Smooth muscle cell (in vitro differentiated cells): ENCODE results near the gene GSAP. TPM values are rescaled to one million over a fixed set of nuclear protein-coding genes. Genes with fewer than 3 reads are reported as not detected.

Experiments used
- DNase-seq: peaks from one replicate; lab custom pipeline; 2025; ENCODE audit not compliant: unreplicated experiment; lab: John Stamatoyannopoulos, UW
- H2AFZ ChIP-seq: fragments of 200-600 bp; sonication (generic); 2 replicates; pipeline ENCODE4 v1.6.0; 2016; ENCODE audit warnings: antibody characterized with exemption, low read depth, mild to moderate bottlenecking
- H3F3A ChIP-seq: fragments of 200-600 bp; sonication (generic); 2 replicates; pipeline ENCODE4 v1.6.0; 2017; ENCODE audit warnings: antibody characterized with exemption, low read depth
- H3K27ac ChIP-seq: fragments of 200-600 bp; sonication (generic); 2 replicates; pipeline ENCODE4 v1.5.1; 2016; ENCODE audit warnings: low read depth, mild to moderate bottlenecking
- H3K27me3 ChIP-seq: fragments of 200-600 bp; sonication (generic); 2 replicates; pipeline ENCODE4 v1.6.1; 2016; ENCODE audit warnings: low read depth, mild to moderate bottlenecking
- H3K36me3 ChIP-seq: fragments of 200-600 bp; sonication (generic); 2 replicates; pipeline ENCODE4 v1.5.1; 2016; ENCODE audit warnings: low read depth
- H3K4me1 ChIP-seq: fragments of 200-600 bp; sonication (generic); 2 replicates; pipeline ENCODE4 v1.5.1; 2016; ENCODE audit warnings: low read depth
- H3K4me2 ChIP-seq: fragments of 200-600 bp; sonication (generic); 2 replicates; pipeline ENCODE4 v1.6.0; 2016; ENCODE audit warnings: mild to moderate bottlenecking
- H3K4me3 ChIP-seq: fragments of 200-600 bp; sonication (generic); 2 replicates; pipeline ENCODE4 v1.5.1; 2016; ENCODE audit warnings: mild to moderate bottlenecking
- H3K79me2 ChIP-seq: fragments of 200-600 bp; sonication (generic); 2 replicates; pipeline ENCODE4 v1.6.0; 2016; ENCODE audit warnings: low read depth, mild to moderate bottlenecking
- H3K9ac ChIP-seq: fragments of 200-600 bp; sonication (generic); 2 replicates; pipeline ENCODE4 v1.6.0; 2016; ENCODE audit warnings: low read depth
- H3K9me3 ChIP-seq: fragments of 200-600 bp; sonication (generic); replicated peaks from 2 replicates; pipeline ENCODE4 v1.5.1; 2016; ENCODE audit warnings: low read depth
- H4K20me1 ChIP-seq: fragments of 200-600 bp; sonication (generic); 2 replicates; pipeline ENCODE4 v1.6.0; 2016; ENCODE audit warnings: low read depth
- WGBS: methylation state at CpG from one replicate; pipeline ENCODE4 v1.1.7; 2016; ENCODE audit warnings: low lambda C conversion rate; 5-methylcytosine and 5-hydroxymethylcytosine counted together
- polyA plus RNA-seq: library from polyadenylated mRNA; unstranded; fragments of >200 nt; fragmentation: Nextera tagmentation; extraction: Ambion mirVana; gene quantifications from 2 replicates; pipeline ENCODE4 v1.2.1, GENCODE V29; 2016
- total RNA-seq: library from RNA; depleted of rRNA; stranded (reverse); fragments of >200 nt; gene quantifications from 2 replicates; pipeline ENCODE4 v1.2.3, GENCODE V29; 2014
- TF ChIP-seq, protein P1 (sequence below): fragments of 200-600 bp; sonication (generic); IDR thresholded peaks from 2 replicates; pipeline ENCODE4 v1.5.1; 2017; ENCODE audit warnings: borderline replicate concordance, mild to moderate bottlenecking, antibody characterized with exemption; ENCODE audit not compliant: insufficient read depth, poor library complexity, severe bottlenecking

Gene GSAP
- total and polyA plus RNA-seq, 2 experiments from 2014 or later = 0.45 to 0.94 TPM

DNA sequence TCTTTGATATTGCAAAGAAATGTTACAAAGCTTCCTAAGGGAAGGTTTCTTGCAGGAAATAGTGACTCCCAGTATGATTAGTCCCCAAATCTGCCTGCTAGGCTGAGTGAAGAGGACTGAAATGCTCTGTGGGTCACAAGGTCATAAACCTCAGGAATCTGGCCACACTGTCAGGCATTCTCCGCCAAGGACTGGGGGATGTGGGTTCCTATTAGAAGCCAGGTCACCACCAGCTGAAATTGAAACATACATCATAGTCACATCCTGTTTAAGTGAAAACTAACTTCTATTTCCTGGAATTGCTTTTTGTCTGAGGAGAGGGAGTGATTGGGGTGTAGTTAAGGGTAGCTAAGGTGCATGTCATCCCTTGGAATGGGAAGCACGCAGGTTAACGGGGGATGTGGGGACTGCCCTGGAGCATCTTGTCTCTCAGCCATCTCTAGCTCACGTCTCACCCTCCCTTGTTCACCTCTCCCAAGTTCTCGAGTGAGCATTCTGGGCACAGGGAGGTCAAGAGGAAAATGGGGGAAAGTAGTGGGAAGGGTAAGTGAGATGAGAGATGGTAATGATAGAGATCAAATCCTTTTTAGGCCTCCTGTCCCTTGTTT lies 12.0 kb upstream of the GSAP start:
- Histone ChIP-seq H3F3A (peaks cover 16% of the 10 kb centered on the region), H2AFZ (no peak overlapping the region), H3K4me2 (no peak overlapping the region), H3K4me3 (no peak overlapping the region), H3K27ac (no peak overlapping the region), H3K27me3 (no peaks in the 10 kb centered on the region), H4K20me1 (no peaks in the 10 kb centered on the region), H3K79me2 (no peaks in the 10 kb centered on the region), H3K36me3 (no peaks in the 10 kb centered on the region), H3K9ac (no peak overlapping the region), H3K4me1 (peaks cover 62% of the 10 kb centered on the region), H3K9me3 (no peaks in the 10 kb centered on the region)
- no peak for DNase-seq
- TF ChIP-seq, protein P1, sequence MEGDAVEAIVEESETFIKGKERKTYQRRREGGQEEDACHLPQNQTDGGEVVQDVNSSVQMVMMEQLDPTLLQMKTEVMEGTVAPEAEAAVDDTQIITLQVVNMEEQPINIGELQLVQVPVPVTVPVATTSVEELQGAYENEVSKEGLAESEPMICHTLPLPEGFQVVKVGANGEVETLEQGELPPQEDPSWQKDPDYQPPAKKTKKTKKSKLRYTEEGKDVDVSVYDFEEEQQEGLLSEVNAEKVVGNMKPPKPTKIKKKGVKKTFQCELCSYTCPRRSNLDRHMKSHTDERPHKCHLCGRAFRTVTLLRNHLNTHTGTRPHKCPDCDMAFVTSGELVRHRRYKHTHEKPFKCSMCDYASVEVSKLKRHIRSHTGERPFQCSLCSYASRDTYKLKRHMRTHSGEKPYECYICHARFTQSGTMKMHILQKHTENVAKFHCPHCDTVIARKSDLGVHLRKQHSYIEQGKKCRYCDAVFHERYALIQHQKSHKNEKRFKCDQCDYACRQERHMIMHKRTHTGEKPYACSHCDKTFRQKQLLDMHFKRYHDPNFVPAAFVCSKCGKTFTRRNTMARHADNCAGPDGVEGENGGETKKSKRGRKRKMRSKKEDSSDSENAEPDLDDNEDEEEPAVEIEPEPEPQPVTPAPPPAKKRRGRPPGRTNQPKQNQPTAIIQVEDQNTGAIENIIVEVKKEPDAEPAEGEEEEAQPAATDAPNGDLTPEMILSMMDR = no peak
- WGBS = 69% methylated on average over 5 of the region's 5 CpGs

DNA sequence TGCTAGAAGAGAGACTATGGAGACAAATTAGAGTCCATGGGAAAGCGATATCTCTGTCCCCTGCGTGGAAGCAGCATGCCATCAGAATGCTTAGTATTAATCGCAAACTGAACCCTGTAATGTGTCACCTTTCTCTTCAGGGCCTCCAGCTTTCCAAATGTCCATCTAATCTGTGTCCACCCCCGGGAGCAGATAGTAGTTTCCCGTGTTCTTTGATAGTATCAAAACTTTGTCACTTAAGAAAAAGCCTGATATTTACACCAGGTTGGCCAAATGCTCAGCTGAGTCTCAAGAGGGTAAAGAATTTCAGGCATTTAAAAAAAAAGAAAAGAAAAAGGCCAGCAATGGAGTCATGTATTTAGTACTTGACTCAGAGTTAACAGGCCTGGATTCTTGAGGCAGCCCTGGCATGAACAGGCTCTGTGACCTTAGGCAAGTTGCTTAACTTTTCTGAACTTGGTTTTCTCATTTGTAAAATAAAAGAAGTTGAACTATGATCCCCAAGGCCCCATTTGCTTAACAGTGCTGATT lies 10.4 kb upstream of the GSAP start:
- 22% methylated on average over 5 of the region's 5 CpGs for WGBS

DNA sequence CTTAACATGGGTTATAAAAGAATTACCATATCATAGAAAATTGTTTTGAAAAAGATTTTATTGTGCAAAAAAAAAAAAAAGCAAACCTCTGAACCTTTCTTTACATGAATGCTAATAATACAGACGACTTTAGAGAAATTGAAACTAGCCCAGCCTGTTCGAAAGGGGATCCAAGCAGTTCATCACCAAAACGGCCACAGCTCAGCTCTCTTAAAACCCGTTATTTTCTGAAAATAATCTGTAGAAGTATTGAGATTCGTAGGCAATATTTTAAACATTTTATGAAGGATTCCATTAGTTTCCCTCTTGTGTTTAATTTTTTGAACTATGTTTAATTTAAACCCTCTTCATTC lies 9.9 kb upstream of the GSAP start:
- H3K4me3 ChIP-seq = peak overlapping the region; percentile 40

More for the DNA sequence above, 10.4 kb upstream of the GSAP start:
- no peak for DNase-seq
- H3K4me3 ChIP-seq = peak overlapping the region; percentile 40
- no peaks in the 10 kb centered on the region for H4K20me1 ChIP-seq
- H3K9me3 ChIP-seq = no peaks in the 10 kb centered on the region
- peak overlapping the region; percentile 84 for H3K4me2 ChIP-seq
- TF ChIP-seq, protein P1 = no peak
- H3K27me3 ChIP-seq = no peaks in the 10 kb centered on the region
- no peaks in the 10 kb centered on the region for H3K79me2 ChIP-seq
- peaks cover 16% of the 10 kb centered on the region for H3F3A ChIP-seq
- peak overlapping the region; percentile 93 for H2AFZ ChIP-seq
- H3K9ac ChIP-seq = peak overlapping the region; percentile 53
- H3K4me1 ChIP-seq = peaks cover 62% of the 10 kb centered on the region
- H3K27ac ChIP-seq = peak overlapping the region; percentile 82
- no peaks in the 10 kb centered on the region for H3K36me3 ChIP-seq

More for the DNA sequence above, 9.9 kb upstream of the GSAP start:
- no peaks in the 10 kb centered on the region for H4K20me1 ChIP-seq
- peak overlapping the region; percentile 53 for H3K9ac ChIP-seq
- TF ChIP-seq, protein P1 = no peak
- peak overlapping the region; percentile 82 for H3K27ac ChIP-seq
- H3K79me2 ChIP-seq = no peaks in the 10 kb centered on the region
- H3K36me3 ChIP-seq = no peaks in the 10 kb centered on the region
- no peak for DNase-seq
- 31% methylated on average over 5 of the region's 5 CpGs for WGBS
- peaks cover 16% of the 10 kb centered on the region for H3F3A ChIP-seq
- no peaks in the 10 kb centered on the region for H3K27me3 ChIP-seq
- H3K9me3 ChIP-seq = no peaks in the 10 kb centered on the region
- peak overlapping the region; percentile 84 for H3K4me2 ChIP-seq
- H3K4me1 ChIP-seq = peaks cover 59% of the 10 kb centered on the region
- H2AFZ ChIP-seq = peak overlapping the region; percentile 93
